Measurements from ENCODE around the gene CBX1.

The CBX1 gene

DNA sequence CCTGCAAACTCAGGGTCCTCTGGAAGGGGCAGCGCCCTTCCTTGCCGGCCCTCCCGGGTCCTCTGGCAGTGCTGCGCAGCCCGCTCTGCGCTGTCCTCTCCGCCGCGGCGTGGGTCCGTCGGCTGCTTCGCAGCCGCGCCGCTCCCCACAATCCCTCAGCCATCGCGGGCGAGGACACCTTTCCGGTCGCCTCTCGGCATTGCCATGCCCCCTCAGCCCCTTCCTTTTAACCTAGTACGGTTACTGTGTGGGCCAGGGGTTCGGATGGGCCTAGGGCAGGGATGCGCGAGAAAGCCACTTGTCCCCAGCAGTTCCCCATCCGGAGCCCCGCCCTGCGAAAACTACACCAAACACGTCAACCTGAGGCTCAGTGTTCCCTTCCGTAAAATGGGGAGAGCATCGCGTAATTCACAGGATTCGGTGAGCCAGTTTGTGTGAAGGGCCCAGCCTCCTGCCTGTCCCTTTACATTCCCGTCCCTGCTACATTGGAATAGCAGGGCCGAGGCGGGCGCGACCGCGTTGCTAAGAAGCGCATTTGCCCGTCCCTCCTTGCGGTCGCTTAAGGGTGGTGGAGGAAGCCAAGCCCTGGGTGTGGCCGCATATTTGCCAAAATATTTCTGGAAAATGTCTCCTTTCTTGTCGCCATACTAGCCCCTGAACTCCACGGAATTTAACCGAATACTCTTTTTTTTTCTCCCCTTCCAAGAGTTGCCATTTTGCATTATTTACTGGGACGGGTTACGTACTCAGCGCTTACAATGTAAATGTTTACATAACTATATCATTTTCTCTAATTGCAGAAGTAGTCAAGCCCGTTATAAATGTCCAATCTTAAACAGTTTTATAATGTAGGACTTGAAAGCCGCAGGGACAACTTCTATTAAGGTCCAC, 76.9 kb downstream of the CBX1 start:
- peak; percentile 31 for DNase-seq

- DNase-seq, result peak; percentile 42
These were observed 77.7 kb downstream of the CBX1 start for GRCh38 chr17:48023400-48024148.

DNA sequence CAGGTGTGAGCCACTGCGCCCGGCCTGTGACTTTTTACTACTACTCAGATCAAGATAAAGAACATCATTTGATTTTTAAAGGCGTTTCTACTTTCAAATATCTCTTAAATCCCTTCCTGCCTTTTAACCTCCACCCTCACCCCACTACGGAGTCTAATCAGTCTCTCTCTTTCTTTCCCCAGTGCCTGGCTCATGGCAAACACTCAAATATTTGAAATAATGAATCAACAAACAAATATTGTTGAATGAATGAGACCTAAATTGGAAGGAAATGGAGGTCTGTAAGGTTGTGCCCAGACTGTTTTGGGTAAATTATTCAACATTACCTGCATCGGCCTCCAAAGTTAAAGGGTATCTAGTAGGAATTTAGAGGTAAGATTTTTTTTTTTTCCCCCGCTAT, 78.4 kb downstream of the CBX1 start:
- DNase-seq, result no peak

GRCh38 chr17:48021934-48022333, 79.3 kb downstream of the CBX1 start:
- no peak for DNase-seq

Data from activated naive CD4-positive, alpha-beta T cell treated with anti-CD3 and anti-CD28 coated beads, Interleukin-2, amount 50 U/mL, for 16 hours (primary cell).